ENCODE measurements around the gene TBCD. TPM values are rescaled to one million over a fixed set of nuclear protein-coding genes. Genes with fewer than 3 reads are reported as not detected.
A peak's percentile ranks its signal among the peaks of the same experiment; 100 is the strongest.

TBCD gene
- total RNA-seq, 2 donors from 2014 or later = 55.0 to 55.5 TPM

GRCh38 chr17:82900741-82901140 is 148.9 kb downstream of the TBCD start:
- TF ChIP-seq CTCF (IDR thresholded peaks at IDR 0.05) = no peak
- no peaks in the 10 kb centered on the region for H3K27me3 ChIP-seq (replicated peaks; ENCODE audit: insufficient read depth)
- H3K4me1 ChIP-seq (ENCODE audit: control insufficient read depth in 1 of 2, low read depth in 2 of 2) = peaks cover 0 to 10% of the 10 kb centered on the region in 2 donors
- H3K36me3 ChIP-seq = peaks cover 6% of the 10 kb centered on the region
- DNase-seq (ENCODE audit: low spot score) = no peak
- H3K27ac ChIP-seq = peak overlapping the region; percentile 6 to 53
- no peaks in the 10 kb centered on the region for H3K9me3 ChIP-seq
- ATAC-seq (ENCODE audit: insufficient number of reproducible peaks, low FRiP score, low read depth) = peak; percentile 51
- peak overlapping the region; percentile 45 for H3K4me3 ChIP-seq

GRCh38 chr17:82901356-82901755 is 149.5 kb downstream of the TBCD start:
- TF ChIP-seq CTCF (IDR thresholded peaks at IDR 0.05) = no peak
- DNase-seq (ENCODE audit: low spot score) = no peak
- Histone ChIP-seq H3K9me3 (no peaks in the 10 kb centered on the region), H3K27me3 (replicated peaks; ENCODE audit: insufficient read depth) (no peaks in the 10 kb centered on the region), H3K36me3 (peaks cover 8% of the 10 kb centered on the region), H3K27ac (peak overlapping the region in 1 of 2 donors; percentile 53), H3K4me1 (ENCODE audit: control insufficient read depth in 1 of 2, low read depth in 2 of 2) (peaks cover 0 to 10% of the 10 kb centered on the region in 2 donors), H3K4me3 (no peak overlapping the region)
- no peak for ATAC-seq (ENCODE audit: insufficient number of reproducible peaks, low FRiP score, low read depth)

GRCh38 chr17:82901856-82902255 is 150.0 kb downstream of the TBCD start:
- TF ChIP-seq CTCF (IDR thresholded peaks at IDR 0.05) = no peak
- H3K4me1 ChIP-seq (ENCODE audit: control insufficient read depth in 1 of 2, low read depth in 2 of 2) = peaks cover 0 to 10% of the 10 kb centered on the region in 2 donors
- ATAC-seq (ENCODE audit: insufficient number of reproducible peaks, low FRiP score, low read depth) (no peak), DNase-seq (ENCODE audit: low spot score) (no peak)
- H3K27ac ChIP-seq = no peak overlapping the region
- peaks cover 8% of the 10 kb centered on the region for H3K36me3 ChIP-seq
- no peaks in the 10 kb centered on the region for H3K27me3 ChIP-seq (replicated peaks; ENCODE audit: insufficient read depth)
- H3K4me3 ChIP-seq = no peak overlapping the region
- H3K9me3 ChIP-seq = no peaks in the 10 kb centered on the region

GRCh38 chr17:82902972-82903874 is 151.4 kb downstream of the TBCD start:
- Histone ChIP-seq H3K4me1 (ENCODE audit: control insufficient read depth in 1 of 2, low read depth in 2 of 2) (peaks cover 0 to 10% of the 10 kb centered on the region in 2 donors), H3K27ac (no peak overlapping the region), H3K9me3 (no peaks in the 10 kb centered on the region), H3K27me3 (replicated peaks; ENCODE audit: insufficient read depth) (no peaks in the 10 kb centered on the region), H3K4me3 (no peak overlapping the region), H3K36me3 (peaks cover 8% of the 10 kb centered on the region)
- DNase-seq (ENCODE audit: low spot score) (no peak), ATAC-seq (ENCODE audit: insufficient number of reproducible peaks, low FRiP score, low read depth) (no peak)
- TF ChIP-seq CTCF (IDR thresholded peaks at IDR 0.05) = no peak

- ATAC-seq (ENCODE audit: insufficient number of reproducible peaks, low FRiP score, low read depth) (no peak), DNase-seq (ENCODE audit: low spot score) (no peak)
- peaks cover 0 to 10% of the 10 kb centered on the region in 2 donors for H3K4me1 ChIP-seq (ENCODE audit: control insufficient read depth in 1 of 2, low read depth in 2 of 2)
- no peak for TF ChIP-seq CTCF (IDR thresholded peaks at IDR 0.05)
- no peak overlapping the region for H3K27ac ChIP-seq
- peaks cover 8% of the 10 kb centered on the region for H3K36me3 ChIP-seq
- H3K4me3 ChIP-seq = no peak overlapping the region
- no peaks in the 10 kb centered on the region for H3K9me3 ChIP-seq
- no peaks in the 10 kb centered on the region for H3K27me3 ChIP-seq (replicated peaks; ENCODE audit: insufficient read depth)
These were observed 153.3 kb downstream of the TBCD start for GRCh38 chr17:82905130-82905529.
